Endothelial cell of umbilical vein (primary cell): ENCODE data around the gene MAP3K10. TPM values are rescaled to one million over a fixed set of nuclear protein-coding genes. Genes with fewer than 3 reads are reported as not detected.

Experiments
- BruUV-seq: library from RNA; stranded (reverse); fragments of 400-500 nt; replicated peaks from 2 replicates; lab custom pipeline; 2021; lab: Mats Ljungman, UMichigan
- CTCF ChIA-PET: fragments of 300-600, 350-600 bp; sonication (Branson Sonifier 250); formaldehyde crosslinking; loops from one replicate; lab custom pipeline; 2021; ENCODE audit warnings: antibody characterized with exemption, inconsistent platforms; lab: Charles Lee
- POLR2A ChIA-PET: fragments of 300-600, 350-600 bp; sonication (Branson Sonifier 250); formaldehyde crosslinking; loops from one replicate; lab custom pipeline; 2021; ENCODE audit warnings: antibody characterized with exemption, inconsistent platforms; lab: Charles Lee
- DNase-seq: peaks from one replicate; pipeline ENCODE4 v3.0.0-alpha.2; 2011; ENCODE audit warnings: low read depth, low spot score
- FAIRE-seq: peaks from 2 replicates; lab custom pipeline; 2011; peaks lifted over from hg19 to GRCh38; lab: Jason Lieb, UNC
- H2AFZ ChIP-seq: 2 replicates; pipeline ENCODE4 v1.6.0; 2012; ENCODE audit warnings: low read depth, low read length, control low read depth, inconsistent platforms
- H3K27ac ChIP-seq: 2 replicates; pipeline ENCODE4 v1.5.1; 2011; ENCODE audit warnings: low read depth, mild to moderate bottlenecking, control low read depth, low read length, moderate library complexity; ENCODE audit not compliant: insufficient read depth
- H3K27me3 ChIP-seq, 2 experiments: 2 replicates each; pipeline versions ENCODE4 v1.6.0 to v1.6.1; 2011; ENCODE audit warnings: low read length in 2 of 2, mixed read lengths in 1 of 2; ENCODE audit not compliant: control insufficient read depth in 2 of 2, insufficient read depth in 2 of 2
- H3K36me3 ChIP-seq, 2 experiments: 2 replicates in 1 of 2; 3 replicates in 1 of 2; pipeline ENCODE4 v1.5.1; 2011; ENCODE audit warnings: low read length in 2 of 2, mild to moderate bottlenecking in 1 of 2, moderate library complexity in 1 of 2; ENCODE audit not compliant: control insufficient read depth in 2 of 2, insufficient read depth in 2 of 2; ENCODE audit errors: extremely low read depth in 1 of 2
- H3K4me1 ChIP-seq: 3 replicates; pipeline ENCODE4 v1.5.1; 2011; ENCODE audit warnings: mild to moderate bottlenecking, low read length; ENCODE audit not compliant: control insufficient read depth, insufficient read depth; ENCODE audit errors: extremely low read depth
- H3K4me2 ChIP-seq: 2 replicates; pipeline ENCODE4 v1.6.1; 2011; ENCODE audit warnings: low read length, control low read depth, mixed read lengths; ENCODE audit not compliant: insufficient read depth
- H3K4me3 ChIP-seq, 3 experiments: fragments of 200-600 bp in 1 of 3; sonication (generic), shearing (Covaris generic) in 1 of 3; replicated peaks in 1 of 3; 2 replicates each; pipeline ENCODE4 v1.5.1; 2011 to 2016; ENCODE audit warnings: control low read depth in 3 of 3, low read length in 3 of 3, mild to moderate bottlenecking in 2 of 3, inconsistent platforms in 1 of 3, low read depth in 1 of 3, moderate library complexity in 1 of 3; ENCODE audit not compliant: insufficient read depth in 1 of 3
- H3K79me2 ChIP-seq: 2 replicates; pipeline ENCODE4 v1.6.0; 2012; ENCODE audit warnings: low read length, inconsistent platforms; ENCODE audit not compliant: control insufficient read depth, insufficient read depth
- H3K9ac ChIP-seq: replicated peaks from 2 replicates; pipeline ENCODE3; 2011; ENCODE audit warnings: low read length, control low read depth; ENCODE audit not compliant: insufficient read depth; ENCODE audit errors: extremely low read depth
- H3K9me1 ChIP-seq: replicated peaks from 3 replicates; pipeline ENCODE4 v1.6.0; 2011; ENCODE audit warnings: mild to moderate bottlenecking, low read length; ENCODE audit not compliant: control insufficient read depth, insufficient read depth; ENCODE audit errors: extremely low read depth
- H3K9me3 ChIP-seq: replicated peaks from 2 replicates; pipeline ENCODE4 v1.5.1; 2012; ENCODE audit warnings: low read length, inconsistent platforms; ENCODE audit not compliant: control insufficient read depth, insufficient read depth
- H4K20me1 ChIP-seq: replicated peaks from 2 replicates; pipeline ENCODE3; 2011; ENCODE audit warnings: mild to moderate bottlenecking, low read length; ENCODE audit not compliant: control insufficient read depth, insufficient read depth; ENCODE audit errors: extremely low read depth
- EZH2 ChIP-seq: IDR thresholded peaks from 2 replicates; pipeline ENCODE4 v1.6.1; 2012; ENCODE audit warnings: borderline replicate concordance, low read depth, mild to moderate bottlenecking, moderate library complexity, low read length, inconsistent platforms; ENCODE audit not compliant: severe bottlenecking
- FOS ChIP-seq: IDR thresholded peaks from 2 replicates; pipeline ENCODE4 v1.6.1; 2011; ENCODE audit warnings: mild to moderate bottlenecking, low read length, moderate library complexity, borderline replicate concordance; ENCODE audit not compliant: insufficient read depth
- GATA2 ChIP-seq: IDR thresholded peaks from 2 replicates; pipeline ENCODE4 v1.7.0; 2011; ENCODE audit warnings: low read depth, mild to moderate bottlenecking, moderate library complexity, mixed read lengths, low read length; ENCODE audit not compliant: insufficient read length, insufficient read depth
- JUN ChIP-seq: IDR thresholded peaks from 2 replicates; pipeline ENCODE4 v1.6.1; 2011; ENCODE audit warnings: borderline replicate concordance, low read depth; ENCODE audit not compliant: insufficient read length, insufficient read depth
- MYC ChIP-seq: IDR thresholded peaks from one replicate; pipeline ENCODE4 v1.6.1; 2011; ENCODE audit warnings: mild to moderate bottlenecking, low read depth, low read length
- POLR2A ChIP-seq: IDR thresholded peaks from 2 replicates; pipeline ENCODE4 v1.6.1; 2012; ENCODE audit warnings: low read depth, mild to moderate bottlenecking, control low read depth, low read length
- POLR2AphosphoS5 ChIP-seq: IDR thresholded peaks from 2 replicates; pipeline ENCODE4 v1.6.1; 2012; ENCODE audit warnings: low read depth, mild to moderate bottlenecking, control low read depth, low read length, moderate library complexity; ENCODE audit not compliant: insufficient read depth
- dilution Hi-C: fragments of 300-500 bp; cut with MboI; formaldehyde crosslinking; loops from one replicate; pipeline ENCODE4 v1.15.0; 2019; ENCODE audit warnings: low sequenced_read_pairs; ENCODE audit not compliant: extremely low pct_ligation_motif_present
- intact Hi-C: fragments of 100-400 bp; cut with micrococcal nuclease; formaldehyde crosslinking; loops from one replicate; pipeline ENCODE4 v1.10.0; 2022
- polyA plus RNA-seq, 4 experiments: library from polyadenylated mRNA; depleted of rRNA in 3 of 4; stranded (reverse) in 3 of 4; unstranded in 1 of 4; fragments of >200 nt; gene quantifications; 2 replicates each; pipeline versions ENCODE4 v1.2.1 to v1.2.3, GENCODE V29; 2011 to 2012; ENCODE audit warnings: missing spikeins in 1 of 4
- total RNA-seq: library from RNA; stranded (reverse); gene quantifications from 2 replicates; pipeline ENCODE4 v1.2.3, GENCODE V29; 2021
- TF ChIP-seq, protein P1 (sequence below), 2 donors: IDR thresholded peaks; 1 replicate in 1 of 2; 2 replicates in 1 of 2; pipeline ENCODE4 v1.5.1; 2011; ENCODE audit warnings: low read length in 2 of 2, mild to moderate bottlenecking in 2 of 2, moderate library complexity in 2 of 2, control low read depth in 1 of 2, inconsistent platforms in 1 of 2, low read depth in 1 of 2; ENCODE audit not compliant: insufficient read depth in 1 of 2; ENCODE audit errors: extremely low read depth in 1 of 2
- TF ChIP-seq, protein P2 (sequence below): IDR thresholded peaks from 2 replicates; pipeline ENCODE4 v1.6.1; 2011; ENCODE audit not compliant: insufficient read depth, insufficient read length

Gene MAP3K10
- total and polyA plus RNA-seq, 2 donors (not counting 3 experiments of a cell fraction or from before 2014, with no cell fraction given) = 6.3 to 19.4 TPM

GRCh38 chr19:40144151-40144550 is 47.1 kb upstream of the MAP3K10 start:
- TF ChIP-seq MYC (no peak), JUN (no peak), POLR2AphosphoS5 (no peak), EZH2 (no peak), GATA2 (no peak), FOS (no peak), POLR2A (no peak)
- TF ChIP-seq, protein P1, sequence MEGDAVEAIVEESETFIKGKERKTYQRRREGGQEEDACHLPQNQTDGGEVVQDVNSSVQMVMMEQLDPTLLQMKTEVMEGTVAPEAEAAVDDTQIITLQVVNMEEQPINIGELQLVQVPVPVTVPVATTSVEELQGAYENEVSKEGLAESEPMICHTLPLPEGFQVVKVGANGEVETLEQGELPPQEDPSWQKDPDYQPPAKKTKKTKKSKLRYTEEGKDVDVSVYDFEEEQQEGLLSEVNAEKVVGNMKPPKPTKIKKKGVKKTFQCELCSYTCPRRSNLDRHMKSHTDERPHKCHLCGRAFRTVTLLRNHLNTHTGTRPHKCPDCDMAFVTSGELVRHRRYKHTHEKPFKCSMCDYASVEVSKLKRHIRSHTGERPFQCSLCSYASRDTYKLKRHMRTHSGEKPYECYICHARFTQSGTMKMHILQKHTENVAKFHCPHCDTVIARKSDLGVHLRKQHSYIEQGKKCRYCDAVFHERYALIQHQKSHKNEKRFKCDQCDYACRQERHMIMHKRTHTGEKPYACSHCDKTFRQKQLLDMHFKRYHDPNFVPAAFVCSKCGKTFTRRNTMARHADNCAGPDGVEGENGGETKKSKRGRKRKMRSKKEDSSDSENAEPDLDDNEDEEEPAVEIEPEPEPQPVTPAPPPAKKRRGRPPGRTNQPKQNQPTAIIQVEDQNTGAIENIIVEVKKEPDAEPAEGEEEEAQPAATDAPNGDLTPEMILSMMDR (IDR thresholded peaks at IDR 0.05; ENCODE audit: extremely low read depth in 1 of 2, insufficient read depth in 1 of 2, low read depth in 1 of 2, low read length in 2 of 2) = no peak
- TF ChIP-seq, protein P2, sequence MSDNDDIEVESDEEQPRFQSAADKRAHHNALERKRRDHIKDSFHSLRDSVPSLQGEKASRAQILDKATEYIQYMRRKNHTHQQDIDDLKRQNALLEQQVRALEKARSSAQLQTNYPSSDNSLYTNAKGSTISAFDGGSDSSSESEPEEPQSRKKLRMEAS = no peak
- intact Hi-C loops (loop anchor here (10.0 kb wide), 2 partner anchors 381 to 491 kb away; no protein-coding TSS in a partner anchor), dilution Hi-C loops (no loop called here)
- no peaks in the 10 kb centered on the region for H3K9me1 ChIP-seq
- no peaks in the 10 kb centered on the region for H3K36me3 ChIP-seq
- H3K4me3 ChIP-seq = no peak overlapping the region
- H3K27ac ChIP-seq = no peak overlapping the region
- no peaks in the 10 kb centered on the region for H3K27me3 ChIP-seq
- H3K9me3 ChIP-seq = no peaks in the 10 kb centered on the region
- H3K9ac ChIP-seq = no peak overlapping the region
- H4K20me1 ChIP-seq = no peaks in the 10 kb centered on the region
- ChIA-PET CTCF (interaction anchor here (1.3 to 1.5 kb wide), 2 partner anchors 21 to 24 kb away, joined by 3 to 7 read pairs; no protein-coding TSS in a partner anchor), POLR2A (interaction anchor here (0.6 kb wide), 1 partner anchor 46 kb away, joined by 3 read pairs; no protein-coding TSS in a partner anchor)
- no peak overlapping the region for H2AFZ ChIP-seq
- no TSS peak for BruUV-seq
- H3K4me2 ChIP-seq = no peak overlapping the region
- peaks cover 8% of the 10 kb centered on the region for H3K4me1 ChIP-seq
- H3K79me2 ChIP-seq = no peaks in the 10 kb centered on the region
- FAIRE-seq (no peak), DNase-seq (no peak)
